Loucy (cell line): ENCODE measurements around the gene IL36G.

Experiments used
- H2AFZ ChIP-seq: fragments of 200-600 bp; sonication (generic); 2 replicates; pipeline ENCODE4 v1.6.0; 2016; ENCODE audit warnings: antibody characterized with exemption, mild to moderate bottlenecking, low read length, moderate library complexity
- H3F3A ChIP-seq: fragments of 200-600 bp; 2 replicates; pipeline ENCODE4 v1.6.0; 2016; ENCODE audit warnings: antibody characterized with exemption, low read depth, mild to moderate bottlenecking
- H3K27me3 ChIP-seq: fragments of 200-600 bp; sonication (generic); 2 replicates; pipeline ENCODE4 v1.6.1; 2014; ENCODE audit warnings: low read length, mild to moderate bottlenecking; ENCODE audit not compliant: insufficient read depth, poor library complexity, severe bottlenecking
- H3K36me3 ChIP-seq: fragments of 200-600 bp; sonication (generic); 2 replicates; pipeline ENCODE4 v1.6.1; 2016; ENCODE audit warnings: low read length; ENCODE audit not compliant: insufficient read depth
- H3K4me1 ChIP-seq: fragments of 200-600 bp; sonication (generic); 2 replicates; pipeline ENCODE4 v1.5.1; 2014; ENCODE audit warnings: low read length, mild to moderate bottlenecking; ENCODE audit not compliant: insufficient read depth, poor library complexity, severe bottlenecking
- H3K4me2 ChIP-seq: fragments of 200-600 bp; sonication (generic); 2 replicates; pipeline ENCODE4 v1.6.0; 2014; ENCODE audit warnings: antibody characterized with exemption, low read length, low read depth, mild to moderate bottlenecking; ENCODE audit not compliant: poor library complexity, severe bottlenecking
- H3K4me3 ChIP-seq: fragments of 200-600 bp; sonication (generic); 2 replicates; pipeline ENCODE4 v1.5.1; 2014; ENCODE audit warnings: low read length, mild to moderate bottlenecking, mixed read lengths; ENCODE audit not compliant: poor library complexity, severe bottlenecking
- H3K79me2 ChIP-seq: fragments of 200-600 bp; sonication (generic); 2 replicates; pipeline ENCODE4 v1.6.1; 2014; ENCODE audit warnings: low read length; ENCODE audit not compliant: insufficient read depth
- H3K9ac ChIP-seq: fragments of 200-600 bp; sonication (generic); 2 replicates; pipeline ENCODE4 v1.6.0; 2014; ENCODE audit warnings: mild to moderate bottlenecking, low read depth, low read length, moderate library complexity; ENCODE audit not compliant: poor library complexity, severe bottlenecking
- H3K9me2 ChIP-seq: fragments of 200-600 bp; sonication (generic); replicated peaks from 2 replicates; pipeline ENCODE4 v1.6.1; 2016; ENCODE audit warnings: low read depth, low read length, mixed read lengths
- H3K9me3 ChIP-seq: fragments of 200-600 bp; sonication (generic); 2 replicates; pipeline ENCODE4 v1.6.1; 2014; ENCODE audit warnings: mild to moderate bottlenecking, antibody characterized with exemption, low read length, low read depth; ENCODE audit not compliant: insufficient read depth
- H4K20me1 ChIP-seq: fragments of 200-600 bp; sonication (generic); 2 replicates; pipeline ENCODE4 v1.6.0; 2014; ENCODE audit warnings: antibody characterized with exemption, low read length, mild to moderate bottlenecking; ENCODE audit not compliant: insufficient read depth, poor library complexity, severe bottlenecking
- CTCF ChIP-seq: fragments of 200-600 bp; sonication (generic); conservative IDR thresholded peaks from 2 replicates; pipeline ENCODE4 v1.5.1; 2014; ENCODE audit warnings: mild to moderate bottlenecking, antibody characterized with exemption, low read length
- EZH2phosphoT487 ChIP-seq: fragments of 200-600 bp; IDR thresholded peaks from 2 replicates; pipeline ENCODE4 v1.6.1; 2018; ENCODE audit warnings: antibody characterized with exemption, mild to moderate bottlenecking, moderate library complexity, borderline replicate concordance

The IL36G gene

GRCh38 chr2:113009622-113010021 is 31.8 kb downstream of the IL36G start:
- Histone ChIP-seq H3K79me2 (no peaks in the 10 kb centered on the region), H3K36me3 (no peaks in the 10 kb centered on the region), H3K9me2 (no peaks in the 10 kb centered on the region), H4K20me1 (no peaks in the 10 kb centered on the region), H3K9ac (no peak overlapping the region), H2AFZ (no peak overlapping the region), H3K4me1 (no peaks in the 10 kb centered on the region), H3K4me2 (no peak overlapping the region), H3K27me3 (no peaks in the 10 kb centered on the region), H3K9me3 (no peaks in the 10 kb centered on the region), H3K4me3 (no peak overlapping the region), H3F3A (no peaks in the 10 kb centered on the region)
- TF ChIP-seq CTCF: no peak
- TF ChIP-seq EZH2phosphoT487: no peak

- no peak overlapping the region for H2AFZ ChIP-seq
- H3K4me3 ChIP-seq: no peak overlapping the region
- TF ChIP-seq CTCF (no peak), EZH2phosphoT487 (no peak)
- no peak overlapping the region for H3K4me2 ChIP-seq
- H3K27me3 ChIP-seq: no peaks in the 10 kb centered on the region
- no peaks in the 10 kb centered on the region for H3K4me1 ChIP-seq
- no peaks in the 10 kb centered on the region for H3K9me3 ChIP-seq
- no peaks in the 10 kb centered on the region for H3K36me3 ChIP-seq
- H3K9ac ChIP-seq: no peak overlapping the region
- no peaks in the 10 kb centered on the region for H4K20me1 ChIP-seq
- no peaks in the 10 kb centered on the region for H3K79me2 ChIP-seq
- no peaks in the 10 kb centered on the region for H3F3A ChIP-seq
- H3K9me2 ChIP-seq: no peaks in the 10 kb centered on the region
Measured at GRCh38 chr2:113010088-113010487, 32.3 kb downstream of the IL36G start.

GRCh38 chr2:113011108-113011507 is 33.3 kb downstream of the IL36G start:
- H2AFZ ChIP-seq: no peak overlapping the region
- no peaks in the 10 kb centered on the region for H3K9me2 ChIP-seq
- no peak overlapping the region for H3K9ac ChIP-seq
- no peaks in the 10 kb centered on the region for H3K27me3 ChIP-seq
- H3K4me2 ChIP-seq: no peak overlapping the region
- H3K4me3 ChIP-seq: no peak overlapping the region
- H3F3A ChIP-seq: no peaks in the 10 kb centered on the region
- no peaks in the 10 kb centered on the region for H3K4me1 ChIP-seq
- no peaks in the 10 kb centered on the region for H3K9me3 ChIP-seq
- no peaks in the 10 kb centered on the region for H4K20me1 ChIP-seq
- TF ChIP-seq CTCF (no peak), EZH2phosphoT487 (no peak)
- H3K79me2 ChIP-seq: no peaks in the 10 kb centered on the region
- H3K36me3 ChIP-seq: no peaks in the 10 kb centered on the region
